Measurements from ENCODE around the gene RO60.
A peak's percentile ranks its signal among the peaks of the same experiment; 100 is the strongest.
"Not testable (repeated sequence)": the region's sequence is repeated elsewhere in the genome, so short reads cannot be mapped to it uniquely, and the experiment has no call there.

RO60 gene

DNA sequence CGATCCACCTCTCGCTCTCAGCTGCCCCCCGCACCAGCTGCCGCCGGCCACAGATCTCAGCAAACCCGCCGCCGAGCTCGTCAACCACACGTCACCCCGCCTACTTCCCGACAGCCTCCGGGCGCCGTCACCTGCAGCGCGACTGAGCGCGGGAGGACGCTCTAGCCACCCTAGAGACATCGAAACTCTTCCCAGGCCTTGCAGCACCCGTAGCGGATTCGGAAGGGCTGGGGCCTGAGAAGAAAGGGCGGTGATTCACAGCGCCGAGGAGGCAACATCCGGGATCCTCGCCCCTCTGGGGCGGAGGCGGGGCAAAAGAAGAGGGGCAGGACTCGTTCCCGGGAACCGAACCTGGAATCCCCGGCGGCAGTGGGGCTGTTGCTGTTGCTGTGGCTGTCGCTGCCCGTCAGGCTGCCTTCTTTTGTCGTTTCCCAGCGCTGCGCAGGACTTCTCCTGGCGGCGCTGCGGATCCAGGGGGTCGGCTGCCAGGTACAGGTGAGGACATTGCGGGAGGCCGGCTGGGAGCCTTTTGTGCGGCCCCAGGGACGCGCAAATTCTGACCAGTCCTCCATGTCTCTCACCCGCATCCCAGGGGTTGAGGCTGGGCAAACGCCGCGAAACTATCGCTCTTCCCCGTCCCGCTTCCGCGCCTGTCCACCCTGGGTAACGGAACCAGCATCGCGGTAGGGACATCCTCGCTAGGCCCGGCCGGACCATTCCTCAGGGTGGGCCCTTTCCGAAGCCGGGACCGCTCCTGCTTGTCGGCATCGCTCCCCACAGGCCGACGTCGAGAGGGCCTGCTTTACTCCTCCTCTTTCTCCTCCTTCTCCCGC, at the start of gene RO60, which contains the start of gene UCHL5:
Gene RO60 (plus strand): TSS at position 331 of the 833 bp plus-strand sequence. CDS start 9,443 bp downstream, outside the sequence.
Gene UCHL5 (minus strand): TSS at position 79 of the 833 bp plus-strand sequence. CDS start 100 bp downstream, outside the sequence.
- CTCF ChIA-PET, result interaction anchor here (0.9 to 1.8 kb wide), 3 partner anchors 12 to 253 kb away, joined by 3 to 11 read pairs (median 6); no protein-coding TSS in a partner anchor
- Mint-ChIP-seq H3K27me3 (peaks cover 5% of the 10 kb centered on the region), H3K9me3 (no peaks in the 10 kb centered on the region), H3K27ac (peak within 1 kb of the TSS; percentile 99), H3K4me3 (peak within 1 kb of the TSS; percentile 99), H3K36me3 (peaks cover 23% of the 10 kb centered on the region), H3K4me1 (peaks cover 52% of the 10 kb centered on the region)
- peak; percentile 96 for DNase-seq

DNA sequence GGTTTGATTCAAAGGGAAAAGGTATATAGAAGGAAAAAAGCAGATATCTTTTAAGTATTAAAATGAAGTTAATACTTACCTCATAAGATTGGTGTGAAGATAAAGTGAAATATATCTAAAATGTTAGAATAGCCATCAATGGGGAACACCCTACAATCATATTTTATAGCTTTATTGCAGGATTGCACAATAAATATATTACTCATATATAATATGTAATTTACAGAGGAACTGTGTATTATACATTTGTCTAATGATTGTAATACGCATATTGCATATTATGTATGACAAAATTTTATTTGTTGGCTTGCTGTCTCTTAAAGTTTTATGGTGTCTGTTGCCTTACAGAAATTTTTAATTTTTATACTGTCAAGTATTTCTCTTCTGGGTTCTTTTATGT, 48.0 kb upstream of the RO60 start:
- Mint-ChIP-seq H3K36me3 (peaks cover 1% of the 10 kb centered on the region), H3K4me3 (no peak overlapping the region), H3K27me3 (no peaks in the 10 kb centered on the region), H3K27ac (no peak overlapping the region), H3K9me3 (no peaks in the 10 kb centered on the region), H3K4me1 (no peaks in the 10 kb centered on the region)
- no peak for DNase-seq
- CTCF ChIA-PET, result no interaction called here

- CTCF ChIA-PET, result interaction anchor here (1.0 kb wide), 1 partner anchor 208 kb away, joined by 3 read pairs; no protein-coding TSS in a partner anchor
- Mint-ChIP-seq H3K4me3 (no peak overlapping the region), H3K9me3 (no peaks in the 10 kb centered on the region), H3K27ac (no peak overlapping the region), H3K27me3 (no peaks in the 10 kb centered on the region), H3K4me1 (no peaks in the 10 kb centered on the region), H3K36me3 (no peaks in the 10 kb centered on the region)
- DNase-seq, result no peak
Observed at GRCh38 chr1:193013005-193013404, 46.4 kb upstream of the RO60 start.

GRCh38 chr1:193013707-193014106, 45.7 kb upstream of the RO60 start:
- H3K4me3 Mint-ChIP-seq, result no peak overlapping the region
- no peaks in the 10 kb centered on the region for H3K27me3 Mint-ChIP-seq

GRCh38 chr1:193014400-193014799, 45.0 kb upstream of the RO60 start:
- H3K27me3 Mint-ChIP-seq, result no peaks in the 10 kb centered on the region
- no peaks in the 10 kb centered on the region for H3K9me3 Mint-ChIP-seq

More at GRCh38 chr1:193013707-193014106, 45.7 kb upstream of the RO60 start:
- CTCF ChIA-PET, result interaction anchor here (0.8 to 1.6 kb wide), 2 partner anchors 16 to 19 kb away, joined by 3 read pairs; no protein-coding TSS in a partner anchor
- H3K9me3 Mint-ChIP-seq, result no peaks in the 10 kb centered on the region
- H3K36me3 Mint-ChIP-seq, result no peaks in the 10 kb centered on the region
- no peaks in the 10 kb centered on the region for H3K4me1 Mint-ChIP-seq
- no peak overlapping the region for H3K27ac Mint-ChIP-seq
- no peak for DNase-seq

DNA sequence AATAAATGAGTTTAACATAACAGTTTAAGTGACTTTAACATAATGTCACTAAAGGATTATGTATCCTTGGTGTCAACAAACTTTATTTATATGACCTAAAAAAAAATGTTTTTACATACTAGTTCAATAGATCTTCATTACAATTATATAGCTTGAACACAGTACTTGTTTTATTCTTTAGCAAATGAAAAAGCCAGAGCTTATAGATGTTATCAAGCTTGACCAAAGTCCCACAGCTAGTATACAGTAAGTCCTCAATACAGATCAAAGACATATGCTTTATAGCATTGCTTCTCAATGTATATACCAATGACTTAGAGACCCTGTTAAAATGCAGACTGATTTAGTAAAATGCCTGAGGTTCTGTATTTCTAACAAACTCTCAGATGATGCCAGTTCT, 42.6 kb upstream of the RO60 start:
- Mint-ChIP-seq H3K36me3 (peaks cover 1% of the 10 kb centered on the region), H3K27ac (no peak overlapping the region), H3K4me1 (no peaks in the 10 kb centered on the region), H3K27me3 (no peaks in the 10 kb centered on the region), H3K9me3 (no peaks in the 10 kb centered on the region), H3K4me3 (no peak overlapping the region)
- DNase-seq, result no peak
- CTCF ChIA-PET, result interaction anchor here (1.6 kb wide), 1 partner anchor 543 kb away, joined by 3 read pairs; no protein-coding TSS in a partner anchor

More at GRCh38 chr1:193014400-193014799, 45.0 kb upstream of the RO60 start:
- Mint-ChIP-seq H3K4me3 (no peak overlapping the region), H3K36me3 (no peaks in the 10 kb centered on the region), H3K27ac (no peak overlapping the region), H3K4me1 (no peaks in the 10 kb centered on the region)
- CTCF ChIA-PET, result interaction anchor here (0.8 to 1.6 kb wide), 3 partner anchors 17 to 207 kb away, joined by 3 to 4 read pairs (median 3); no protein-coding TSS in a partner anchor
- no peak for DNase-seq

GRCh38 chr1:193019442-193020026, 39.9 kb upstream of the RO60 start:
- no peaks in the 10 kb centered on the region for H3K9me3 Mint-ChIP-seq
- DNase-seq, result no peak
- CTCF ChIA-PET, result interaction anchor here (0.8 to 4.5 kb wide), 9 partner anchors 19 to 545 kb away, joined by 3 to 49 read pairs (median 4); partner anchors contain the start of genes CDC73 and RGS2
- no peaks in the 10 kb centered on the region for H3K27me3 Mint-ChIP-seq
- no peaks in the 10 kb centered on the region for H3K4me1 Mint-ChIP-seq
- H3K36me3 Mint-ChIP-seq, result peaks cover 6% of the 10 kb centered on the region
- no peak overlapping the region for H3K27ac Mint-ChIP-seq
- no peak overlapping the region for H3K4me3 Mint-ChIP-seq

- no peaks in the 10 kb centered on the region for H3K4me1 Mint-ChIP-seq
- no peaks in the 10 kb centered on the region for H3K9me3 Mint-ChIP-seq
- CTCF ChIA-PET, result no interaction called here
- no peak overlapping the region for H3K27ac Mint-ChIP-seq
- no peak overlapping the region for H3K4me3 Mint-ChIP-seq
- DNase-seq, result no peak
- H3K36me3 Mint-ChIP-seq, result peaks cover 14% of the 10 kb centered on the region
- H3K27me3 Mint-ChIP-seq, result no peaks in the 10 kb centered on the region
Observed at GRCh38 chr1:193025218-193025617, 34.2 kb upstream of the RO60 start.

- no peaks in the 10 kb centered on the region for H3K9me3 Mint-ChIP-seq
- no peaks in the 10 kb centered on the region for H3K4me1 Mint-ChIP-seq
- H3K27ac Mint-ChIP-seq, result no peak overlapping the region
- peaks cover 18% of the 10 kb centered on the region for H3K36me3 Mint-ChIP-seq
- no peaks in the 10 kb centered on the region for H3K27me3 Mint-ChIP-seq
- no peak for DNase-seq
- no peak overlapping the region for H3K4me3 Mint-ChIP-seq
- CTCF ChIA-PET, result interaction anchor here (0.6 to 1.6 kb wide), 3 partner anchors 162 to 557 kb away, joined by 3 to 5 read pairs (median 3); no protein-coding TSS in a partner anchor
Observed at GRCh38 chr1:193030280-193030679, 29.1 kb upstream of the RO60 start.

DNA sequence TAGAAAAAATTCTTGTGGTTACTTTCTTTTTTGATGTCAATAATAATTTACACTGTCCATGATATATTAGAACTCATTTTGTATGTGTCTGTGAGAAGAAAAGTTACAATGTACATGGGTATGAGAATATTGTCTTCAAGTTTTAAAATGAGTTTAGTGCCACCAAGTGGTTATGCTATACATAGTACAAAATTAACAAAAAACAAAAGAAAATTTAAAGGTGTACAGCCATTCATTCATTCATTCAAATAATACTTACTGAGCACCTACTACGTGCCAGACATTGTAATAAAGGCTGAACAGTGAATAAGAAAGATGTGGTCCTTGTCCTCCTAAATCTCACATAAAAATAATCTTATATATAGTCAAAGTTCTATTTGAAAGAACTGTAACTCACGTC, 28.0 kb upstream of the RO60 start:
- Mint-ChIP-seq H3K4me3 (no peak overlapping the region), H3K36me3 (peaks cover 14% of the 10 kb centered on the region), H3K27me3 (no peaks in the 10 kb centered on the region), H3K27ac (no peak overlapping the region), H3K4me1 (no peaks in the 10 kb centered on the region), H3K9me3 (no peaks in the 10 kb centered on the region)
- no peak for DNase-seq
- CTCF ChIA-PET, result interaction anchor here (1.5 kb wide), 1 partner anchor 17 kb away, joined by 3 read pairs; no protein-coding TSS in a partner anchor

DNA sequence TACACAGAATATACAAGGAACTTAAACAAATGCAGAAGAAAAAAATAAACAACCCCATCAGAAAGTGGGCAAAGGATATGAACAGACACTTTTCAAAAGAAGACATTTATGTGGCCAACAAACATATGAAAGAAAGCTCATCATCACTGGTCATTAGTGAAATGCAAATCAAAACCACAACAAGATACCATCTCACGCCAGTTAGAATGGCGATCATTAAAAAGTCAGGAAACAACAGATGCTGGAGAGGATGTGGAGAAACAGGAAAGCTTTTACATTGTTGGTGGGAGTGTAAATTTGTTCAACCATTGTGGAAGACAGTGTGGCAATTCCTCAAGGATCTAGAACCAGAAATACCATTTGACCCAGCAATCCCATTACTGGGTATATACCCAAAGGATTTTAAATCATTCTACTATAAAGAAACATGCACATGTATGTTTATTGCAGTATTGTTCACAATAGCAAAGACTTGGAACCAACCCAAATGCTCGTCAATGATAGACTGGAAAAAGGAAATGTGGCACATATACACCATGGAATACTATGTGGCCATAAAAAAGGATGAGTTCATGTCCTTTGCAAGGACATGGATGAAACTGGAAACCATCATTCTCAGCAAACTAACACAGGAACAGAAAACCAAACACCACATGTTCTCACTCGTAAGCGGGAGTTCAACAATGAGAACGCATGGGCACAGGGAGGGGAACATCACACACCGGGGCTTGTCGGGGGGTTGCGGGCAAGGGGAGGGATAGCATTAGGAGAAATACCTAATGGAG, 26.6 kb upstream of the RO60 start:
- not testable (repeated sequence) for H3K4me1 Mint-ChIP-seq, DNase-seq, H3K27ac Mint-ChIP-seq

DNA sequence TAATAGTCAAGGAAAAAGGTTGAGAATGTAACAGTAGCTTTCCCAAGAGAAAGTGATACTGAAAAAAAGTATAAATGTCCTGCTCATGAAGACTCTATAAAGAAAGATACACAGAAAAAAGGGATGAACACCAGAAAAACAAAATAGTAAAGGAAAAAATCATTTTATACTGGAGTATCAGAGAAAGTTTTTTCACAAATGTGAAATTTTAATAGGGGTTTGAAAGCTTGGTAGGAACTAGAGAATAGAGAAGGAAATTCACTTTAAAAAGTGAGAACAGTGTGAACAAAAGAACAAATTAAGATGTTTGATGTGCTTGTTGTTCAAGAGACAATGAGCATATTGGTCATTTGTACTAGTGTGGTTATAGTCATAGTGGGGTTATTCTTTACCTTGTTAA, 25.8 kb upstream of the RO60 start:
- H3K9me3 Mint-ChIP-seq, result no peaks in the 10 kb centered on the region
- no peak for DNase-seq
- CTCF ChIA-PET, result no interaction called here
- no peak overlapping the region for H3K4me3 Mint-ChIP-seq
- H3K27ac Mint-ChIP-seq, result no peak overlapping the region
- H3K27me3 Mint-ChIP-seq, result no peaks in the 10 kb centered on the region
- H3K4me1 Mint-ChIP-seq, result no peaks in the 10 kb centered on the region
- peaks cover 20% of the 10 kb centered on the region for H3K36me3 Mint-ChIP-seq

More for the DNA sequence above, 26.6 kb upstream of the RO60 start:
- not testable (repeated sequence) for H3K9me3 Mint-ChIP-seq, H3K27me3 Mint-ChIP-seq, H3K4me3 Mint-ChIP-seq
- peaks cover 18% of the 10 kb centered on the region for H3K36me3 Mint-ChIP-seq
- CTCF ChIA-PET, result interaction anchor here (1.5 kb wide), 1 partner anchor 18 kb away, joined by 3 read pairs; no protein-coding TSS in a partner anchor

DNA sequence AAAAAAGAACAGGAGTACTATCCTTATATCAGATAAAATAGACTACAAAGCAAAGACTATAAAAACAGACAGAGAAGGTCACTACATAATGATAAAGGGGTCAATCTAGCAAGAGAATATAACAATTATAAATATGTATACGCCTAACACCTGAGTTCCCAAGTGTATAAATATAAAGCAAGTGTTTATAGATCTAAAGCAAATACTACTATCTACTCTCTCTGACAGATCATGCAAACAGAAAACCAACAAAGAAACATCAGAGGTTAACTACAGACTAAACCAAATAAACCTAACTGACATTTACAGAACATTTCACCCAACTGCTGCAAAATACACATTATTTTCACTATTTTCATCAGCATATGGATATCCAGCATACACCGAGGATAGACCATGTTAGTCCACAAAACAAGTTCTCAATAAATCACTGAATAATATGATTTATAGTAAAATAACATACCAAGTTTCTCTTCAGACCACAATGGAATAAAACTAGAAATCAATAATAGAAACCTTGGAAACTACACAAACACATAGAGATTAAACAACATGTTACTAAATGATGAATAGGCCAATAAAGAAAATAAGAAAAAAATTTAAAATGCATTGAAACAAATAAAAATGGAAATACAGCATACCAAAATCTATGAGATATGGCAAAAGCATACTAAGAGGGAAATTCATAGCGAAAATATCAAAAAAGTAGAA, 22.9 kb upstream of the RO60 start:
- Mint-ChIP-seq H3K4me1 (no peaks in the 10 kb centered on the region), H3K36me3 (peaks cover 32% of the 10 kb centered on the region), H3K4me3 (no peak overlapping the region), H3K27me3 (no peaks in the 10 kb centered on the region), H3K27ac (no peak overlapping the region), H3K9me3 (no peaks in the 10 kb centered on the region)
- DNase-seq, result no peak
- CTCF ChIA-PET, result no interaction called here
